ENCODE results near the gene SDK2.

The SDK2 gene

DNA sequence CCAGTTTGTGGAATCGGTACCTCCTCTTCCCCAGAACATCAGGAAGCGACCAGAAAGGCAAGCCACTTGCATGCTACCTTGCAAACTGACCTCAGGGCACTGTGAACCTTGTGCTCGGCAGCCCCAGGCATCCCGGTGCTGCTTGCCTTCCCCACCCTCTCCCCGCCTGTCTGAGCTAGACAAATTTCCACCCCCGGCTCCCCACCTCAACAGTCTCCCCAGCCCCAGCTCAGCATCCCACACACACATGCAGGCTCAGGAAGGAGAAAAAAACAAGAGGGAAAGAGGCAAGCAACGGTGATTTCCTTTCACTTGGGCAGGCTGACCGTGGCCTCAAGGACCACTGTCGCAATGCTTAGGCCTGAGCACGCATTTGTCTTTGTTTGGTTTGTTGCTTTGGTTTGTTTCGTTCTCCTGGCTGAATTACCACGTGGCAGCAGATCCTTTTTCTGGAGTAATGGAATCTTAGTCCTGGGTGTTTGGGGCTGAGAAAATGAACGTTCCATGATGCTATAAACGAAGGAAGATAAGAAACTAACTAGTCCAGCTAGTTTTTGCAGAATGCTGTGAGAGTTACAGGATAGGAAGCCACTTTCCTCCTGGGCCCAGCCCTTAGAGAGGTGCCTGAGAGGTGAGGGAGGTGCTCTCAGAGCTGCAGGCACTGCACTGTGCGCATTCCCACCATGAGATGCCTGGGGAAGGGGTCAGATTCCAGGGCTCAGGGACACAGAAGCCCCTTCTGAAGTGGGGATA is 27.9 kb downstream of the SDK2 start:
- TF ChIP-seq, protein P1, sequence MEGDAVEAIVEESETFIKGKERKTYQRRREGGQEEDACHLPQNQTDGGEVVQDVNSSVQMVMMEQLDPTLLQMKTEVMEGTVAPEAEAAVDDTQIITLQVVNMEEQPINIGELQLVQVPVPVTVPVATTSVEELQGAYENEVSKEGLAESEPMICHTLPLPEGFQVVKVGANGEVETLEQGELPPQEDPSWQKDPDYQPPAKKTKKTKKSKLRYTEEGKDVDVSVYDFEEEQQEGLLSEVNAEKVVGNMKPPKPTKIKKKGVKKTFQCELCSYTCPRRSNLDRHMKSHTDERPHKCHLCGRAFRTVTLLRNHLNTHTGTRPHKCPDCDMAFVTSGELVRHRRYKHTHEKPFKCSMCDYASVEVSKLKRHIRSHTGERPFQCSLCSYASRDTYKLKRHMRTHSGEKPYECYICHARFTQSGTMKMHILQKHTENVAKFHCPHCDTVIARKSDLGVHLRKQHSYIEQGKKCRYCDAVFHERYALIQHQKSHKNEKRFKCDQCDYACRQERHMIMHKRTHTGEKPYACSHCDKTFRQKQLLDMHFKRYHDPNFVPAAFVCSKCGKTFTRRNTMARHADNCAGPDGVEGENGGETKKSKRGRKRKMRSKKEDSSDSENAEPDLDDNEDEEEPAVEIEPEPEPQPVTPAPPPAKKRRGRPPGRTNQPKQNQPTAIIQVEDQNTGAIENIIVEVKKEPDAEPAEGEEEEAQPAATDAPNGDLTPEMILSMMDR (IDR thresholded peaks at IDR 0.05; ENCODE audit: borderline replicate concordance, control extremely low read depth, extremely low read depth, insufficient read depth, missing control alignments), result no peak
- in situ Hi-C loops (cut with MboI; ENCODE audit: low sequenced_read_pairs, unreplicated experiment), result no loop called here
- DNase-seq (ENCODE audit: low spot score), result no peak

DNA sequence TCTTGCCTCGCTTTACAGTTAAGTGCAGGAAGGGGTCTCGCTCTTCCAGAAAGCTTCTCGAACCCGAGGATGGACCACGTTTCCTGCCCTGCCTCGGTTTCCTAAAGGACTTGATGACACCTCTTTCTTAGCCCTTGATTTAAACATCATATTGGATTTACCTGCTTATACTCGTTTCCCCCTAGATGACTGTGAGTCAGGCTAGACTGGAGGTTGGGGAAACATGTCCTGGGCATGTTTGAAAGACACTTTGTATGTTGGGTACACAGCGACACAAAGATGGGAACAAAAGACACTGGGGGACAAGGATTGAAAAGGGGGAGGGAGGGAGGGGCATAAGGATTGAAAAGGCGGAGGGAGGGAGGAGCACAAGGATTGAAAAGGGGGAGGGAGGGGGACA is 30.0 kb downstream of the SDK2 start:
- TF ChIP-seq, protein P1 (IDR thresholded peaks at IDR 0.05; ENCODE audit: borderline replicate concordance, control extremely low read depth, extremely low read depth, insufficient read depth, missing control alignments), result no peak
- no peak for DNase-seq (ENCODE audit: low spot score)
- in situ Hi-C loops (cut with MboI; ENCODE audit: low sequenced_read_pairs, unreplicated experiment), result no loop called here

DNA sequence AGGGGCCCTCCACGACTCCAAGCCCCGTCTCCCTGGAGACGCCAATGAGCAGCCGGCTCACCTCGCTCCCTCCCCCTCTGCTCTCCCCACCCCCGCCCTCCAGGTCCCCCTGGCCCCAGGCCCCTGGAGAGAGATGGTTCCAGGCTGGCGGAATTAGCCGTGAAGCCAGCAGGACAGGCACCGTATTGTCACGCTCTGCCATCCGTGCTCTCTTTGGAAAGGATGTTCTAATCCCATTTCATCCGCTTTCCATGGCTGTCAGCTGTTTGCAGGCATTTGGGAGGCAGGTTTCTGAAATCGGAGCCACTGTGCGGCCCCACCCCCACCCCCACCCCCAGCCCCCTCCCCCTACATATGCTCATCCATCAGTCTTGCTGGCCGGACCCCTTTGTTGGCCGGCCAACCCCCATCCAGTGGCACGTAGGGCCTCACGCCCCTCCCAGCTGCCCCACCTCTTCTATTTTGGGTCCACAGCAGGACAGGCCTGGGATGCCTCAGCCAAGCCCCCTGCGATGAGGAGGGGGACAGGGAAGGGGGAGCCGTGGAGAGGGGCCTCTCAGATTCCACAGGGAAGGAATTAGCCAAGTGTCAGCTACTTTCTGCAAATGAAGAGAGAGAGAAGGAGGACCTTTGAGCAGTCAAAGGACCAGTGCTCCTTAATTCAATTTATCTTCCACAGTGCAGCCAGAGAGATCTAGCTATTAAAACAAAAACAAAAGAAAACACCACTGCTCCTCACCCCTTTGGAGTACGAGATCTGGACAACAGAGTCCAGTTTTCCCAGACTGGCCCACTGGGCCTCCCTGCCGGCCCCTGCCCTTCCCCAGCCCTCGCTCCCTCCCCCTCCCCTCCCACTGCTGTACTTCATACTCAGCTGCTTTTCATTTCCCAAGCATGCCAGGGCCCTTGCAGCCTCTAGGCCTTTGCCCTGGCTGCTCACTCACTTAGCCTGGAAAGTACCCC is 30.7 kb downstream of the SDK2 start:
- in situ Hi-C loops (cut with MboI; ENCODE audit: low sequenced_read_pairs, unreplicated experiment), result no loop called here
- TF ChIP-seq, protein P1 (IDR thresholded peaks at IDR 0.05; ENCODE audit: borderline replicate concordance, control extremely low read depth, extremely low read depth, insufficient read depth, missing control alignments), result no peak
- no peak for DNase-seq (ENCODE audit: low spot score)

DNA sequence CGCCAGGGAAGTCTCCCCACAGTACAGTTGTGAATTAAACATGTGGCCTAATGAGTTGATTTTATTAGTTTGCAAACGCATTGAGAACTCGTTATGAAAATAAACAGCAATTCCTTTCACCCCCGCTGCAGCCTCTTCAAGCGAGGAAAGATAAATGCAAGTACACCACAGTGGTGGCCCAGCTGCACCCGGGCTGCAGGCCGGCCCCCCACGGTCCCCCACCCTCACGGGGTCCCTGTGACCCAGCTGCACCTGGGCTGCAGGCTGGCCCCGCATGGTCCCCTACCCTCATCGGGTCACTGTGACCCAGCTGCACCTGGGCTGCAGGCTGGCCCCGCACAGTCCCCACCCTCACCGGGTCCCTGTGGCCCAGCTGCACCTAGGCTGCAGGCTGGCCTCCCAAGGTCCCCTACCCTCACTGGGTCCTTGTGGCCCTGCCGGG is 32.2 kb downstream of the SDK2 start:
- no peak for DNase-seq (ENCODE audit: low spot score)
- in situ Hi-C loops (cut with MboI; ENCODE audit: low sequenced_read_pairs, unreplicated experiment), result no loop called here
- TF ChIP-seq, protein P1 (IDR thresholded peaks at IDR 0.05; ENCODE audit: borderline replicate concordance, control extremely low read depth, extremely low read depth, insufficient read depth, missing control alignments), result no peak

DNA sequence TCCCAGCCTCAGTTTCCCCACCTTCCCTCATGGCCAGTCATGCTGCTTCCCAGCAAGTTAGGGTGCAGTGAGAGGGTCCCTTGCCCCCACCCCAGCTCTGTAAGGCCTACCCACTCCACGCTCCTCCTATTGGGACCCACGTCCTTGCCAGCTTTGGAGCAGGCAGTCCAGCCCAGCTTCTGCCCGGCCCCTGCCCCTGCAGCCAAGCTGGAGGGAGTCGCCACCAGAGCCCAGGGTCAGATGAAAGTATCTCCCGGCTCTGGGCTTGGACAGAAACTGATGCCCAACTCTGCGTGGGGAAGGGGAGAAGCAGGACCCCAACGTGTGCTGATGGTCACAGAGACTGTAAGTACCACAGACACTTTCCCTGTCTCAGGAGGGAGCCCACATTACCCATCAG is 32.6 kb downstream of the SDK2 start:
- no peak for DNase-seq (ENCODE audit: low spot score)
- in situ Hi-C loops (cut with MboI; ENCODE audit: low sequenced_read_pairs, unreplicated experiment), result no loop called here
- TF ChIP-seq, protein P1 (IDR thresholded peaks at IDR 0.05; ENCODE audit: borderline replicate concordance, control extremely low read depth, extremely low read depth, insufficient read depth, missing control alignments), result no peak

DNA sequence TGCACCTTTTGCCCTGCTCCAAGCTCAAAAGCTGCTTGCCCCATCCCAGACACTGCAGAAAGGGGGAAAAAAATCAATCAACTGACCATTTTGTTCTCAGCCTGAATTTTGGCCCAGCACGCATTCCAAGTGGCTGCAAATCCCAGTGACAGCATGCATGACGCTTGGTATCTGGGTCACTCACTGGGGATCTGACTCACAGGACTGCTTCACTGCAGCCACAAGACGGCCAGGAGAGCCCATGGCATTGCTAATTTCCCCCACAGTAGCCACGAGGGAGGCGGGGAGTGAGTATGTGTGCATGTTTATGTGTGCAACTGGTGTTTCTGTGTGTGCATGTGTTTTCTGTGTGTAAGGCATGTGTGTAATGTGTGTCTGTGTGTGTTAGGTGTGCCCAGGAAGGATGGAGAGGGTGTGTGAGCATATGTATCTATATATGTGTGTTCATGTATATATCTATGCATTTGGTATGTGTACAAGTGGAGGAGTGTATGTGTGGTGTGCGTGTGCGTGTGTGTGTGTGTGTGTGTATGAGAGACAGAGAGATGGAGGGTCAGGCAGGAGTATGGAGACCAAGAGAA is 33.8 kb downstream of the SDK2 start:
- in situ Hi-C loops (cut with MboI; ENCODE audit: low sequenced_read_pairs, unreplicated experiment), result no loop called here
- TF ChIP-seq, protein P1 (IDR thresholded peaks at IDR 0.05; ENCODE audit: borderline replicate concordance, control extremely low read depth, extremely low read depth, insufficient read depth, missing control alignments), result no peak

More for the DNA sequence above, 33.8 kb downstream of the SDK2 start:
- no peak for DNase-seq (ENCODE audit: low spot score)
